ENCODE results near the gene AGO3. TPM values are rescaled to one million over a fixed set of nuclear protein-coding genes. Genes with fewer than 3 reads are reported as not detected.
A peak's percentile ranks its signal among the peaks of the same experiment; 100 is the strongest.

The AGO3 gene
- total RNA-seq, 1 donor from 2014 or later: 33.9 TPM

DNA sequence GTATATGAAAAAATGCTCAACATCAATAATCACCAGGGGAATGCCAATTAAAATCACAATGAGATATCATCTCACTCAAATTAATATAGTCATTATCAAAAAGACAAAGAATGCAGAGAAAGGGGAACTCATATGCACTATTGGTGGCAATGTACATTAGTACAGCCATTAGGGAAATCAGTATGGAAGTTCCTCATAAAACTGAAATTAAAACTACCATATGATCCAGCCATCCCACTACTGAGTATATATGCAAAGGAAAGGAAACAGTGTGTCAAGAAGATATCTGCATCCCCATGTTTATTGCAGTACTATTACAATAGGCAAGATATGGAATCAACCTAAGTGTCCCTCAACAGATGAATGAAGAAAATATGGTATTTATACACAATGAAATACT, 120.9 kb downstream of the AGO3 start:
- Histone ChIP-seq H3K4me1 (no peaks in the 10 kb centered on the region), H3K9me3 (no peaks in the 10 kb centered on the region), H3K27ac (no peak overlapping the region), H3K27me3 (ENCODE audit: low read depth) (no peaks in the 10 kb centered on the region), H3K36me3 (peaks cover 33% of the 10 kb centered on the region), H3K4me3 (no peak overlapping the region)
- ATAC-seq: no peak
- TF ChIP-seq, protein P1, sequence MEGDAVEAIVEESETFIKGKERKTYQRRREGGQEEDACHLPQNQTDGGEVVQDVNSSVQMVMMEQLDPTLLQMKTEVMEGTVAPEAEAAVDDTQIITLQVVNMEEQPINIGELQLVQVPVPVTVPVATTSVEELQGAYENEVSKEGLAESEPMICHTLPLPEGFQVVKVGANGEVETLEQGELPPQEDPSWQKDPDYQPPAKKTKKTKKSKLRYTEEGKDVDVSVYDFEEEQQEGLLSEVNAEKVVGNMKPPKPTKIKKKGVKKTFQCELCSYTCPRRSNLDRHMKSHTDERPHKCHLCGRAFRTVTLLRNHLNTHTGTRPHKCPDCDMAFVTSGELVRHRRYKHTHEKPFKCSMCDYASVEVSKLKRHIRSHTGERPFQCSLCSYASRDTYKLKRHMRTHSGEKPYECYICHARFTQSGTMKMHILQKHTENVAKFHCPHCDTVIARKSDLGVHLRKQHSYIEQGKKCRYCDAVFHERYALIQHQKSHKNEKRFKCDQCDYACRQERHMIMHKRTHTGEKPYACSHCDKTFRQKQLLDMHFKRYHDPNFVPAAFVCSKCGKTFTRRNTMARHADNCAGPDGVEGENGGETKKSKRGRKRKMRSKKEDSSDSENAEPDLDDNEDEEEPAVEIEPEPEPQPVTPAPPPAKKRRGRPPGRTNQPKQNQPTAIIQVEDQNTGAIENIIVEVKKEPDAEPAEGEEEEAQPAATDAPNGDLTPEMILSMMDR (IDR thresholded peaks at IDR 0.05): no peak
- DNase-seq: no peak
- intact Hi-C loops (cut with DNase I): no loop called here

GRCh38 chr1:36053978-36054377, 123.1 kb downstream of the AGO3 start:
- peaks cover 23% of the 10 kb centered on the region for H3K36me3 ChIP-seq
- no peak for ATAC-seq

DNA sequence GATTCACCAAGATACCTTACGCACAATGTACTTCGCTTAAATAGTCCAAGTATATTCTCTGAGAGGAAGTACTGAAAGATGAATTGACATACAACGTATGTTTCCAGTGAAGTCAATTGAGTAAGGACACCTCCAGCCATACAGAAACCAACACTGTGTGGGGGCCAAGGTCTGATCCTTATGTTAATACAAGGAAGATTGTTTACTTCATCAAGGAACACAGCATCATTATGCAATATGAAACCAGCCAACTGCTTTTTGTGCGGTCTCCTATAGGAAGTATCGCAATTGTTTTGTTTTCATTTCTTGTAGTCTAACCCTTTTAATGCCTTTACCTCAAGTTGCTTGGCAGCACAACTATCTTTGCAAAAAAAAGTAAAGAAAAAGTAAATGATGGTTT, 124.8 kb downstream of the AGO3 start:
- Histone ChIP-seq H3K4me3 (no peak overlapping the region), H3K27me3 (ENCODE audit: low read depth) (no peaks in the 10 kb centered on the region), H3K27ac (no peak overlapping the region), H3K4me1 (no peaks in the 10 kb centered on the region), H3K9me3 (no peaks in the 10 kb centered on the region), H3K36me3 (peaks cover 22% of the 10 kb centered on the region)
- intact Hi-C loops (cut with DNase I): no loop called here
- TF ChIP-seq, protein P1 (IDR thresholded peaks at IDR 0.05): no peak
- peak in 1 of 2 donors; percentile 37 for ATAC-seq
- DNase-seq: no peak

More at GRCh38 chr1:36053978-36054377, 123.1 kb downstream of the AGO3 start:
- TF ChIP-seq, protein P1 (IDR thresholded peaks at IDR 0.05): no peak
- Histone ChIP-seq H3K4me1 (no peaks in the 10 kb centered on the region), H3K4me3 (no peak overlapping the region), H3K27ac (no peak overlapping the region), H3K27me3 (ENCODE audit: low read depth) (no peaks in the 10 kb centered on the region), H3K9me3 (no peaks in the 10 kb centered on the region)
- DNase-seq: no peak
- intact Hi-C loops (cut with DNase I): no loop called here

DNA sequence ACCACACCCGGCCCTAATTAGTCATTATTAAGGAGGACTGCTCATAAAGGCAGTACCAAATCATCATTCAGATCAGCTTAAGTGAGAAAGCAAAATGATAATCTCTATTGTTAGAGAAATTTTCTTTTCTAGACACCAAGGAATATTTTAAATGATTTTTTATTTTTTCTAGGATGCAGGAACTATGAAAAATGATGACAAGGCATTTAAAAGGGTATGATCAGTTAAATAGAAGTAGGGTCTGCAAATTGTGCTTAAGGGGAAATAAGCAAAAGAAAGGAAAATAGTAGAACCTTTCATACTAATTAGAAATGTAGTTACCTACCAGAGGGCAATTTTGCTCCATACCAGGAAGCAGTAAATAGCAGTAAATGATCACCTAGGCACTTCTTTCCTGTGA, 131.4 kb downstream of the AGO3 start:
- intact Hi-C loops (cut with DNase I): no loop called here
- no peak for ATAC-seq

DNA sequence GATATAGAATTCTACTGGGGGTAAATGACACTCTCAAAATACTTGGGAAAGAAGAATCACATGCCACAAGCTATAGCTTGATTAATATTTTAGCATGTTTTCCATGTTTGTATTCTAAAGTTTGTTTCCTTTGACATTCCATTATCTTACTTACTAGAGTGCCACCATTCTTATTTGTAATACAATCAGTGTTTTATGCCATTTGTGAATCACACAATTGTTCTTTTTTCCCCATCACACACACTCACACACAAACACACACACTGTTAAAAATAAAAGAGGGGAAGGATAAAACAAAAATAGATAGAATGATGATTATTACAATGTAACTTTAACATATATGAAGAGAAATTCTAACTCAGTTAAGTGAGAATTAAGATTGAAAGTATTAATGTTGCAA, 137.0 kb downstream of the AGO3 start:
- H3K36me3 ChIP-seq: no peaks in the 10 kb centered on the region
- H3K4me3 ChIP-seq: no peak overlapping the region
- TF ChIP-seq, protein P1 (IDR thresholded peaks at IDR 0.05): no peak
- ATAC-seq (no peak), DNase-seq (no peak)
- H3K27me3 ChIP-seq (ENCODE audit: low read depth): no peaks in the 10 kb centered on the region
- H3K9me3 ChIP-seq: no peaks in the 10 kb centered on the region
- no peak overlapping the region for H3K27ac ChIP-seq
- intact Hi-C loops (cut with DNase I): no loop called here
- no peaks in the 10 kb centered on the region for H3K4me1 ChIP-seq

More for the DNA sequence above, 131.4 kb downstream of the AGO3 start:
- Histone ChIP-seq H3K9me3 (no peaks in the 10 kb centered on the region), H3K4me1 (no peaks in the 10 kb centered on the region), H3K27me3 (ENCODE audit: low read depth) (no peaks in the 10 kb centered on the region), H3K36me3 (peaks cover 9% of the 10 kb centered on the region), H3K27ac (no peak overlapping the region), H3K4me3 (no peak overlapping the region)
- no peak for DNase-seq
- TF ChIP-seq, protein P1 (IDR thresholded peaks at IDR 0.05): no peak

GRCh38 chr1:36068866-36069265, 138.0 kb downstream of the AGO3 start:
- Histone ChIP-seq H3K36me3 (no peaks in the 10 kb centered on the region), H3K9me3 (no peaks in the 10 kb centered on the region), H3K27ac (no peak overlapping the region), H3K4me1 (no peaks in the 10 kb centered on the region), H3K4me3 (no peak overlapping the region), H3K27me3 (ENCODE audit: low read depth) (no peaks in the 10 kb centered on the region)
- ATAC-seq: no peak
- no peak for DNase-seq
- TF ChIP-seq, protein P1 (IDR thresholded peaks at IDR 0.05): no peak
- intact Hi-C loops (cut with DNase I): no loop called here

Measured in lower lobe of right lung (tissue), 2 donors.